Thyroid gland (tissue), 4 donors: ENCODE data around the gene GRIA1.

Experiments used
- POLR2A ChIP-seq, 2 donors: fragments of 450-650 bp; IDR thresholded peaks; one replicate each; pipeline ENCODE4 v1.6.1; 2017; ENCODE audit warnings: antibody characterized with exemption in 2 of 2, mild to moderate bottlenecking in 2 of 2, moderate library complexity in 1 of 2
- TF ChIP-seq, protein P1 (sequence below), 6 experiments: fragments of 200-600 bp in 3 of 6; fragments of 450-650 bp in 3 of 6; sonication (generic) in 3 of 6; IDR thresholded peaks; one replicate each; pipeline ENCODE4 v1.5.1; 2016 to 2019; ENCODE audit warnings: antibody characterized with exemption in 6 of 6, mild to moderate bottlenecking in 2 of 6, inconsistent platforms in 1 of 6, moderate library complexity in 1 of 6

DNA sequence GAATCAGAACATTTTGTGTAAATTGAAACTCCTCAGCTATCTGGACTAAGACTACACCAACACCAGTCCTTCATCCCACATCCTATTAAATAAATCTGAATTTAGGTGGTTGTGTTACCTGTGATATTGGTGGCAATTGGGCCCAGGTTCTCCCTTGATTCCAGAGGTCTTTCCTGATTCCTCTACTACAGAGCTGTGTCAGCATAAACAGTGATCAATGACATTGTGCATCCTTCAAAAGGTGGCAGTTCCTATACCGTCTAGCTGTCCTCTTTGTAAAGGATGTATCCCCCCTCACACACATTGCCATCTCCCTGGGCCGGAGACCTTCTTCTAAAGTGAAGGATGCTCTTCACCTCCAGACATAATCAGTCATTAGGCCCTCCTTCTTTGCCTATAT lies 309.0 kb downstream of the GRIA1 start:
- TF ChIP-seq, protein P1, sequence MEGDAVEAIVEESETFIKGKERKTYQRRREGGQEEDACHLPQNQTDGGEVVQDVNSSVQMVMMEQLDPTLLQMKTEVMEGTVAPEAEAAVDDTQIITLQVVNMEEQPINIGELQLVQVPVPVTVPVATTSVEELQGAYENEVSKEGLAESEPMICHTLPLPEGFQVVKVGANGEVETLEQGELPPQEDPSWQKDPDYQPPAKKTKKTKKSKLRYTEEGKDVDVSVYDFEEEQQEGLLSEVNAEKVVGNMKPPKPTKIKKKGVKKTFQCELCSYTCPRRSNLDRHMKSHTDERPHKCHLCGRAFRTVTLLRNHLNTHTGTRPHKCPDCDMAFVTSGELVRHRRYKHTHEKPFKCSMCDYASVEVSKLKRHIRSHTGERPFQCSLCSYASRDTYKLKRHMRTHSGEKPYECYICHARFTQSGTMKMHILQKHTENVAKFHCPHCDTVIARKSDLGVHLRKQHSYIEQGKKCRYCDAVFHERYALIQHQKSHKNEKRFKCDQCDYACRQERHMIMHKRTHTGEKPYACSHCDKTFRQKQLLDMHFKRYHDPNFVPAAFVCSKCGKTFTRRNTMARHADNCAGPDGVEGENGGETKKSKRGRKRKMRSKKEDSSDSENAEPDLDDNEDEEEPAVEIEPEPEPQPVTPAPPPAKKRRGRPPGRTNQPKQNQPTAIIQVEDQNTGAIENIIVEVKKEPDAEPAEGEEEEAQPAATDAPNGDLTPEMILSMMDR (IDR thresholded peaks at IDR 0.05): no peak
- no peak for TF ChIP-seq POLR2A (IDR thresholded peaks at IDR 0.05)
